Gastrocnemius medialis (tissue), 4 donors: ENCODE measurements around the gene BDH1.

Source experiments
- POLR2A ChIP-seq, 2 donors: fragments of 450-650 bp; IDR thresholded peaks; one replicate each; pipeline ENCODE4 v1.6.1; 2017; ENCODE audit warnings: antibody characterized with exemption in 2 of 2, mild to moderate bottlenecking in 2 of 2, moderate library complexity in 2 of 2
- TF ChIP-seq, protein P1 (sequence below), 5 experiments: fragments of 450-650 bp in 3 of 5; fragments of 200-600 bp in 2 of 5; sonication (generic) in 2 of 5; IDR thresholded peaks in 4 of 5; conservative IDR thresholded peaks in 1 of 5; 1 replicate in 4 of 5; 2 replicates in 1 of 5; pipeline ENCODE4 v1.5.1; 2016 to 2019; ENCODE audit warnings: antibody characterized with exemption in 5 of 5, mild to moderate bottlenecking in 3 of 5, moderate library complexity in 3 of 5

DNA sequence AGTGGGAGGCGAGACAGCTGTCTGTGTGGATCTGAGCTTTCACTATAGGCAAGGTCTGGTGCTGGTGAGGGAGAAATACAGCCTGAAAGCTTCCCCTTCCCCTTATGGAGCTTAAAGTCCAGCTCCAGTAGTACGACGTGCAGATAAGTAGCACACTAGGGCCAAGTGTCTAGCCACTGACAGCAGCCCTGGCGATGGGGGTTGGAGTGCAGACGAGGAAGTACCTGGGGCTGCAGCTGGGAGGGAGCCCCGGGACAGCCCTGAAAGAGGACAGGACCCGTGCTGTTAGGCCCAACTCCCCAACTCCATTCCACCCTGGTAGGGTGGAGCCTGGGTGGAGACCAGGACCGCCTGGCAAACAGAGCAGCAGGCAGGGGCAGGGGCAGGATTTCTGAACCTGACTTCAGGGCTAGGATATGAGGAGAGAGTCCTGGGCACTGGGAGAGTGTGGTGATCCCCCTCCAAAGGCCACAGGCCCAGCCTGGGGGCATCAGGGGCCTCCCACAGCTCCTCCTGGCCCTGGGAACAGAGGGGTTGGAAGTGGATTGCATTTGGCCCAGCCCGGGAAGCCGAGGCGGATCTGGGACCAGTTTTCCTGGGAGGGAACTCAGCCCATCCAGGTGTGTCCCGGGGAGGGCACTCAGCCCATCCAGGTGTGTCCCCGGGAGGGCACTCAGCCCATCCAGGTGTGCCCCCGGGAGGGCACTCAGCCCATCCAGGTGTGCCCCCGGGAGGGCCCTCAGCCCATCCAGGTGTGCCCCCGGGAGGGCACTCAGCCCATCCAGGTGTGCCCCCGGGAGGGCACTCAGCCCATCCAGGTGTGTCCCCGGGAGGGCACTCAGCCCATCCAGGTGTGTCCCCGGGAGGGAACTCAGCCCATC, 42.8 kb downstream of the BDH1 start:
- TF ChIP-seq, protein P1, sequence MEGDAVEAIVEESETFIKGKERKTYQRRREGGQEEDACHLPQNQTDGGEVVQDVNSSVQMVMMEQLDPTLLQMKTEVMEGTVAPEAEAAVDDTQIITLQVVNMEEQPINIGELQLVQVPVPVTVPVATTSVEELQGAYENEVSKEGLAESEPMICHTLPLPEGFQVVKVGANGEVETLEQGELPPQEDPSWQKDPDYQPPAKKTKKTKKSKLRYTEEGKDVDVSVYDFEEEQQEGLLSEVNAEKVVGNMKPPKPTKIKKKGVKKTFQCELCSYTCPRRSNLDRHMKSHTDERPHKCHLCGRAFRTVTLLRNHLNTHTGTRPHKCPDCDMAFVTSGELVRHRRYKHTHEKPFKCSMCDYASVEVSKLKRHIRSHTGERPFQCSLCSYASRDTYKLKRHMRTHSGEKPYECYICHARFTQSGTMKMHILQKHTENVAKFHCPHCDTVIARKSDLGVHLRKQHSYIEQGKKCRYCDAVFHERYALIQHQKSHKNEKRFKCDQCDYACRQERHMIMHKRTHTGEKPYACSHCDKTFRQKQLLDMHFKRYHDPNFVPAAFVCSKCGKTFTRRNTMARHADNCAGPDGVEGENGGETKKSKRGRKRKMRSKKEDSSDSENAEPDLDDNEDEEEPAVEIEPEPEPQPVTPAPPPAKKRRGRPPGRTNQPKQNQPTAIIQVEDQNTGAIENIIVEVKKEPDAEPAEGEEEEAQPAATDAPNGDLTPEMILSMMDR (IDR thresholded peaks at IDR 0.05 in 4 of 5, conservative IDR thresholded peaks at IDR 0.05 in 1 of 5) = no peak
- no peak for TF ChIP-seq POLR2A (IDR thresholded peaks at IDR 0.05)
